ENCODE results near the gene MVB12B. TPM values are rescaled to one million over a fixed set of nuclear protein-coding genes. Genes with fewer than 3 reads are reported as not detected.

MVB12B gene
- total and polyA plus RNA-seq, 2 of the 8 experiments (the other 6 are each of a cell fraction or from before 2014, with no cell fraction given): 2.6 to 5.0 TPM

GRCh38 chr9:126495411-126496180 is 169.0 kb downstream of the MVB12B start (continued):
- TF ChIP-seq, protein P1, sequence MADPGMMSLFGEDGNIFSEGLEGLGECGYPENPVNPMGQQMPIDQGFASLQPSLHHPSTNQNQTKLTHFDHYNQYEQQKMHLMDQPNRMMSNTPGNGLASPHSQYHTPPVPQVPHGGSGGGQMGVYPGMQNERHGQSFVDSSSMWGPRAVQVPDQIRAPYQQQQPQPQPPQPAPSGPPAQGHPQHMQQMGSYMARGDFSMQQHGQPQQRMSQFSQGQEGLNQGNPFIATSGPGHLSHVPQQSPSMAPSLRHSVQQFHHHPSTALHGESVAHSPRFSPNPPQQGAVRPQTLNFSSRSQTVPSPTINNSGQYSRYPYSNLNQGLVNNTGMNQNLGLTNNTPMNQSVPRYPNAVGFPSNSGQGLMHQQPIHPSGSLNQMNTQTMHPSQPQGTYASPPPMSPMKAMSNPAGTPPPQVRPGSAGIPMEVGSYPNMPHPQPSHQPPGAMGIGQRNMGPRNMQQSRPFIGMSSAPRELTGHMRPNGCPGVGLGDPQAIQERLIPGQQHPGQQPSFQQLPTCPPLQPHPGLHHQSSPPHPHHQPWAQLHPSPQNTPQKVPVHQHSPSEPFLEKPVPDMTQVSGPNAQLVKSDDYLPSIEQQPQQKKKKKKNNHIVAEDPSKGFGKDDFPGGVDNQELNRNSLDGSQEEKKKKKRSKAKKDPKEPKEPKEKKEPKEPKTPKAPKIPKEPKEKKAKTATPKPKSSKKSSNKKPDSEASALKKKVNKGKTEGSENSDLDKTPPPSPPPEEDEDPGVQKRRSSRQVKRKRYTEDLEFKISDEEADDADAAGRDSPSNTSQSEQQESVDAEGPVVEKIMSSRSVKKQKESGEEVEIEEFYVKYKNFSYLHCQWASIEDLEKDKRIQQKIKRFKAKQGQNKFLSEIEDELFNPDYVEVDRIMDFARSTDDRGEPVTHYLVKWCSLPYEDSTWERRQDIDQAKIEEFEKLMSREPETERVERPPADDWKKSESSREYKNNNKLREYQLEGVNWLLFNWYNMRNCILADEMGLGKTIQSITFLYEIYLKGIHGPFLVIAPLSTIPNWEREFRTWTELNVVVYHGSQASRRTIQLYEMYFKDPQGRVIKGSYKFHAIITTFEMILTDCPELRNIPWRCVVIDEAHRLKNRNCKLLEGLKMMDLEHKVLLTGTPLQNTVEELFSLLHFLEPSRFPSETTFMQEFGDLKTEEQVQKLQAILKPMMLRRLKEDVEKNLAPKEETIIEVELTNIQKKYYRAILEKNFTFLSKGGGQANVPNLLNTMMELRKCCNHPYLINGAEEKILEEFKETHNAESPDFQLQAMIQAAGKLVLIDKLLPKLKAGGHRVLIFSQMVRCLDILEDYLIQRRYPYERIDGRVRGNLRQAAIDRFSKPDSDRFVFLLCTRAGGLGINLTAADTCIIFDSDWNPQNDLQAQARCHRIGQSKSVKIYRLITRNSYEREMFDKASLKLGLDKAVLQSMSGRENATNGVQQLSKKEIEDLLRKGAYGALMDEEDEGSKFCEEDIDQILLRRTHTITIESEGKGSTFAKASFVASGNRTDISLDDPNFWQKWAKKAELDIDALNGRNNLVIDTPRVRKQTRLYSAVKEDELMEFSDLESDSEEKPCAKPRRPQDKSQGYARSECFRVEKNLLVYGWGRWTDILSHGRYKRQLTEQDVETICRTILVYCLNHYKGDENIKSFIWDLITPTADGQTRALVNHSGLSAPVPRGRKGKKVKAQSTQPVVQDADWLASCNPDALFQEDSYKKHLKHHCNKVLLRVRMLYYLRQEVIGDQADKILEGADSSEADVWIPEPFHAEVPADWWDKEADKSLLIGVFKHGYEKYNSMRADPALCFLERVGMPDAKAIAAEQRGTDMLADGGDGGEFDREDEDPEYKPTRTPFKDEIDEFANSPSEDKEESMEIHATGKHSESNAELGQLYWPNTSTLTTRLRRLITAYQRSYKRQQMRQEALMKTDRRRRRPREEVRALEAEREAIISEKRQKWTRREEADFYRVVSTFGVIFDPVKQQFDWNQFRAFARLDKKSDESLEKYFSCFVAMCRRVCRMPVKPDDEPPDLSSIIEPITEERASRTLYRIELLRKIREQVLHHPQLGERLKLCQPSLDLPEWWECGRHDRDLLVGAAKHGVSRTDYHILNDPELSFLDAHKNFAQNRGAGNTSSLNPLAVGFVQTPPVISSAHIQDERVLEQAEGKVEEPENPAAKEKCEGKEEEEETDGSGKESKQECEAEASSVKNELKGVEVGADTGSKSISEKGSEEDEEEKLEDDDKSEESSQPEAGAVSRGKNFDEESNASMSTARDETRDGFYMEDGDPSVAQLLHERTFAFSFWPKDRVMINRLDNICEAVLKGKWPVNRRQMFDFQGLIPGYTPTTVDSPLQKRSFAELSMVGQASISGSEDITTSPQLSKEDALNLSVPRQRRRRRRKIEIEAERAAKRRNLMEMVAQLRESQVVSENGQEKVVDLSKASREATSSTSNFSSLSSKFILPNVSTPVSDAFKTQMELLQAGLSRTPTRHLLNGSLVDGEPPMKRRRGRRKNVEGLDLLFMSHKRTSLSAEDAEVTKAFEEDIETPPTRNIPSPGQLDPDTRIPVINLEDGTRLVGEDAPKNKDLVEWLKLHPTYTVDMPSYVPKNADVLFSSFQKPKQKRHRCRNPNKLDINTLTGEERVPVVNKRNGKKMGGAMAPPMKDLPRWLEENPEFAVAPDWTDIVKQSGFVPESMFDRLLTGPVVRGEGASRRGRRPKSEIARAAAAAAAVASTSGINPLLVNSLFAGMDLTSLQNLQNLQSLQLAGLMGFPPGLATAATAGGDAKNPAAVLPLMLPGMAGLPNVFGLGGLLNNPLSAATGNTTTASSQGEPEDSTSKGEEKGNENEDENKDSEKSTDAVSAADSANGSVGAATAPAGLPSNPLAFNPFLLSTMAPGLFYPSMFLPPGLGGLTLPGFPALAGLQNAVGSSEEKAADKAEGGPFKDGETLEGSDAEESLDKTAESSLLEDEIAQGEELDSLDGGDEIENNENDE (IDR thresholded peaks at IDR 0.05; ENCODE audit: insufficient replicate concordance, low read length): no peak
